KOPT-K1 (cell line): ENCODE data around the gene TTLL13.
"Not testable (repeated sequence)": the region's sequence is repeated elsewhere in the genome, so short reads cannot be mapped to it uniquely, and the experiment has no call there.

ENCODE experiments used
- H3K27ac ChIP-seq: fragments of 200-600 bp; sonication (generic); 2 replicates; pipeline ENCODE4 v1.5.1; 2016; ENCODE audit warnings: antibody characterized with exemption, mild to moderate bottlenecking, low read depth, low read length; ENCODE audit not compliant: poor library complexity, severe bottlenecking
- H3K36me3 ChIP-seq: fragments of 200-600 bp; sonication (generic); 2 replicates; pipeline ENCODE4 v1.5.1; 2017; ENCODE audit warnings: antibody characterized with exemption, mild to moderate bottlenecking, low read length, moderate library complexity; ENCODE audit not compliant: insufficient read depth
- H3K9me3 ChIP-seq: fragments of 200-600 bp; sonication (generic); 2 replicates; pipeline ENCODE4 v1.5.1; 2017; ENCODE audit warnings: antibody characterized with exemption, low read length, mild to moderate bottlenecking; ENCODE audit not compliant: insufficient read depth, poor library complexity, severe bottlenecking

TTLL13 gene

GRCh38 chr15:90305355-90305754 is 56.0 kb downstream of the TTLL13 start:
- H3K36me3 ChIP-seq, H3K27ac ChIP-seq, H3K9me3 ChIP-seq: not testable (repeated sequence)

- Histone ChIP-seq H3K27ac (peak overlapping the region; percentile 28), H3K36me3 (no peaks in the 10 kb centered on the region), H3K9me3 (no peaks in the 10 kb centered on the region)
These were observed 56.6 kb downstream of the TTLL13 start for GRCh38 chr15:90305932-90306331.

- Histone ChIP-seq H3K27ac (peak overlapping the region; percentile 28), H3K36me3 (no peaks in the 10 kb centered on the region), H3K9me3 (no peaks in the 10 kb centered on the region)
These were observed 57.2 kb downstream of the TTLL13 start for GRCh38 chr15:90306560-90306959.

- no peaks in the 10 kb centered on the region for H3K9me3 ChIP-seq
- no peaks in the 10 kb centered on the region for H3K36me3 ChIP-seq
- no peak overlapping the region for H3K27ac ChIP-seq
These were observed 58.3 kb downstream of the TTLL13 start for GRCh38 chr15:90307661-90308060.

- Histone ChIP-seq H3K9me3 (no peaks in the 10 kb centered on the region), H3K27ac (no peak overlapping the region)
These were observed 59.7 kb downstream of the TTLL13 start for GRCh38 chr15:90309020-90309419.

More at GRCh38 chr15:90309020-90309419, 59.7 kb downstream of the TTLL13 start:
- no peaks in the 10 kb centered on the region for H3K36me3 ChIP-seq
